Eye (tissue), 1 donor: Measurements from ENCODE around the gene ADAMTS14.

Experiments used
- DNase-seq: peaks from one replicate; pipeline ENCODE4 v3.0.0-alpha.2; 2015

Gene ADAMTS14

GRCh38 chr10:70773965-70774809, 101.9 kb downstream of the ADAMTS14 start:
- DNase-seq = no peak

- DNase-seq = no peak
Observed at GRCh38 chr10:70774810-70775678, 102.7 kb downstream of the ADAMTS14 start.

GRCh38 chr10:70775679-70776454, 103.6 kb downstream of the ADAMTS14 start:
- DNase-seq = no peak

- DNase-seq = no peak
Observed at GRCh38 chr10:70776455-70777005, 104.2 kb downstream of the ADAMTS14 start.

- DNase-seq = no peak
Observed at GRCh38 chr10:70777063-70777875, 105.0 kb downstream of the ADAMTS14 start.

- no peak for DNase-seq
Observed at GRCh38 chr10:70778267-70778924, 106.1 kb downstream of the ADAMTS14 start.

- DNase-seq = no peak
Observed at GRCh38 chr10:70779088-70779487, 106.8 kb downstream of the ADAMTS14 start.

- no peak for DNase-seq
Observed at GRCh38 chr10:70779511-70780369, 107.4 kb downstream of the ADAMTS14 start.

GRCh38 chr10:70780370-70780760, 108.1 kb downstream of the ADAMTS14 start:
- DNase-seq = no peak

GRCh38 chr10:70780772-70781171, 108.5 kb downstream of the ADAMTS14 start:
- no peak for DNase-seq

GRCh38 chr10:70781461-70782051, 109.2 kb downstream of the ADAMTS14 start:
- DNase-seq = no peak

GRCh38 chr10:70782086-70782745, 109.9 kb downstream of the ADAMTS14 start:
- no peak for DNase-seq

GRCh38 chr10:70782746-70783680, 110.7 kb downstream of the ADAMTS14 start:
- no peak for DNase-seq

GRCh38 chr10:70784016-70784415, 111.7 kb downstream of the ADAMTS14 start:
- DNase-seq = no peak

- DNase-seq = no peak
Observed at GRCh38 chr10:70784471-70784870, 112.2 kb downstream of the ADAMTS14 start.

GRCh38 chr10:70785190-70785589, 112.9 kb downstream of the ADAMTS14 start, which contains the start of gene TBATA:
TSS of gene TBATA (minus strand) at chr10:70785377. CDS start at chr10:70783379, 1,998 bp downstream.
- no peak for DNase-seq

- DNase-seq = no peak
Observed at GRCh38 chr10:70786799-70787415, 114.6 kb downstream of the ADAMTS14 start.
